ENCODE measurements around the gene LRP1B. TPM values are rescaled to one million over a fixed set of nuclear protein-coding genes. Genes with fewer than 3 reads are reported as not detected.

The LRP1B gene
- total and polyA plus RNA-seq, 8 donors: 0.03 to 1.6 (median 0.84) TPM

DNA sequence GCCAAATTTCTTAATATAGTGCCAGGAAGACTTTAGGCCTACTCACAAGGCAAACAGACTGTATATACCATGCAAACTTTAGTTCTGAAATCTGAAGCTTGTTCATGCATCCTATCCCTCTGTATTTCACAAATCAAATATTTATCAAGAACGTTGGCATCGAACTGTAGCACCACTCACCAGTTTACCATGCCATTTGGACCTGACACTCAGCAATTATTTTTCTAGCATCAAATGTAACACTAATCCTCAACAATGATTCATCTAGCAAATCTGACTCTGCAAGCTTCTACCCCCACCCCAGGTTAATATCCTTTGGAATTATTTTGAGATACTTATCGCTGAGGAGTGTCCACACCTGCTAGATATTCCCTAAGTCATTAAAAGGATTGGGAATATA lies 1506.6 kb downstream of the LRP1B start:
- Histone ChIP-seq H3K4me1 (no peaks in the 10 kb centered on the region), H3K27me3 (no peaks in the 10 kb centered on the region), H3K27ac (no peak overlapping the region), H3K36me3 (no peaks in the 10 kb centered on the region), H3K9me3 (no peaks in the 10 kb centered on the region), H3K4me3 (no peak overlapping the region)
- TF ChIP-seq, protein P1, sequence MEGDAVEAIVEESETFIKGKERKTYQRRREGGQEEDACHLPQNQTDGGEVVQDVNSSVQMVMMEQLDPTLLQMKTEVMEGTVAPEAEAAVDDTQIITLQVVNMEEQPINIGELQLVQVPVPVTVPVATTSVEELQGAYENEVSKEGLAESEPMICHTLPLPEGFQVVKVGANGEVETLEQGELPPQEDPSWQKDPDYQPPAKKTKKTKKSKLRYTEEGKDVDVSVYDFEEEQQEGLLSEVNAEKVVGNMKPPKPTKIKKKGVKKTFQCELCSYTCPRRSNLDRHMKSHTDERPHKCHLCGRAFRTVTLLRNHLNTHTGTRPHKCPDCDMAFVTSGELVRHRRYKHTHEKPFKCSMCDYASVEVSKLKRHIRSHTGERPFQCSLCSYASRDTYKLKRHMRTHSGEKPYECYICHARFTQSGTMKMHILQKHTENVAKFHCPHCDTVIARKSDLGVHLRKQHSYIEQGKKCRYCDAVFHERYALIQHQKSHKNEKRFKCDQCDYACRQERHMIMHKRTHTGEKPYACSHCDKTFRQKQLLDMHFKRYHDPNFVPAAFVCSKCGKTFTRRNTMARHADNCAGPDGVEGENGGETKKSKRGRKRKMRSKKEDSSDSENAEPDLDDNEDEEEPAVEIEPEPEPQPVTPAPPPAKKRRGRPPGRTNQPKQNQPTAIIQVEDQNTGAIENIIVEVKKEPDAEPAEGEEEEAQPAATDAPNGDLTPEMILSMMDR (IDR thresholded peaks at IDR 0.05): no peak
- DNase-seq (no peak), ATAC-seq (no peak)
- intact Hi-C loops (cut with DNase I): no loop called here

DNA sequence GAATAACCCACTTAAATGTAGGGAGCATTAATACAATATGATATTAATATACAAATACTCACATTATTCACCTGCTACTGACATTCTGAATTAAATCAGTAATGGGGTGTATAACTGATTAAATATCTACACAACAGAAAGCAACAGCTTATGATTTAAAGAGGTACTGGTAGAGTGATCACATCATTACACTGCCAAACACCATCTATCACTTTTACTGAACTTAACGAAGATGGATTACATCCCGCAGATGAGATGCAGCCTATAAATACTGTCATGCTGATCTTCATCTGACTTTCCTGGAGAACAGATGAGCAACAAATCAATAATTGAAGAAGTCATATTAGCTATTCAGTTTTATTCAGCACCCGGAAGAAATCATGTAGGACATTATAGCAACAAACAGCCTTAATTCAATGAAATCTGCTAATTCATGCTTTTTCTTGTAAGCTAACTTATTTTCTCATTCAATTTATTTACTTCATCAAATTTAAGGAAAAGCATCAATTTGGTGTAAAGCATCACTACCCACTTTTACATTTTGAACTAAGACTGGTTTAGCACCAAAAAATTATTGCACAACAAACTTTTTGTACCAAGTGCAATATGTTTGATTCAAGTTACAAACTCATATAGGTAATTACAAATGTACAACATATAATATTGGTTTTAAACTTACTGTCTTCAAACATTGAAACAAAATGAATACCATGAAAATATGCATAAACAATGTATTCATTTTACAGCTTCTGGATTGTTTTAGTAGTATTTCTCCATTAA lies 1509.0 kb downstream of the LRP1B start:
- H3K9me3 ChIP-seq: no peaks in the 10 kb centered on the region
- intact Hi-C loops (cut with DNase I): no loop called here
- H3K27me3 ChIP-seq: no peaks in the 10 kb centered on the region
- no peaks in the 10 kb centered on the region for H3K36me3 ChIP-seq
- no peak overlapping the region for H3K27ac ChIP-seq
- no peak overlapping the region for H3K4me3 ChIP-seq
- no peak for ATAC-seq
- H3K4me1 ChIP-seq: no peaks in the 10 kb centered on the region
- TF ChIP-seq, protein P1 (IDR thresholded peaks at IDR 0.05): no peak
- DNase-seq: no peak

DNA sequence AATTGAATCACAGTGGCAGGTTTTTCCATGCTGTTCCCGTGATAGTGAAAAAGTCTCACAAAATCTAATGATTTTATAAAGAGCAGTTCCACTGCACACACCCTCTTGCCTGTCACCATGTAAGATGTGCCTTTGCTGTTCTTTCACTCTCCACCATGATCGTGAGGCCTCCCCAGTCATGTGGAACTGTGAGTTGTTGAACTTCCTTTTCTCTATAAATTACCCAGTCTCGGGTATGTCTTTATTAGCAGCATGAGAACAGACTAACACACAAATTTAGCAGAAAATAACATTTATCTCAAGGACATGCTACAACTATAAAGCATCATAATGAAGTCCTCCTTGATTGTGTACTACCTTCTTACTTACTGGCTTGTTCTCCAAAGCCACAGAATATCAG lies 1526.0 kb downstream of the LRP1B start:
- no peaks in the 10 kb centered on the region for H3K36me3 ChIP-seq
- no peak for DNase-seq
- no peak for ATAC-seq
- no peak overlapping the region for H3K27ac ChIP-seq
- H3K27me3 ChIP-seq: no peaks in the 10 kb centered on the region
- TF ChIP-seq, protein P1 (IDR thresholded peaks at IDR 0.05): no peak
- H3K4me3 ChIP-seq: no peak overlapping the region
- intact Hi-C loops (cut with DNase I): no loop called here
- H3K4me1 ChIP-seq: no peaks in the 10 kb centered on the region
- no peaks in the 10 kb centered on the region for H3K9me3 ChIP-seq

DNA sequence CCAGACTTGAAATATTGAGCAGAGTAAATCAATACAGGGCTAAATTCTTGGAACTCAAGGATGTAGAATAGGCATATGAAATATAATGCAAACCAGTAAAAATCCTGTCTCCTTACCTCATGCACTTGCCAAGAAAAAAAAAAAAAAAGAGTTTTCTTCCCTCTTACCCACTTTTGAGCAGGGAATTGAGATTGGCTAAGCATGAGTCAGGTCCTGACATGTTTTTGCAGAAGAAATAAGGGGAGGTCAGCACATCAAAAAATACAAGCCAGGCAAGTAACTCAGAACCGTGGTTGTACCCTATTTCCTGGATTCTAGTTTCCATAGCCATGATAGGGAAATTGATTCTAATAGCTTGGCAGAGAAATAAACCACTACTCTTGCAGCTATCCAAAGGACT lies 1526.7 kb downstream of the LRP1B start:
- Histone ChIP-seq H3K4me3 (no peak overlapping the region), H3K27me3 (no peaks in the 10 kb centered on the region), H3K9me3 (no peaks in the 10 kb centered on the region), H3K27ac (no peak overlapping the region), H3K36me3 (no peaks in the 10 kb centered on the region), H3K4me1 (no peaks in the 10 kb centered on the region)
- TF ChIP-seq, protein P1 (IDR thresholded peaks at IDR 0.05): no peak
- ATAC-seq: no peak
- peak in 1 of 4 donors; percentile 7 for DNase-seq
- intact Hi-C loops (cut with DNase I): no loop called here

DNA sequence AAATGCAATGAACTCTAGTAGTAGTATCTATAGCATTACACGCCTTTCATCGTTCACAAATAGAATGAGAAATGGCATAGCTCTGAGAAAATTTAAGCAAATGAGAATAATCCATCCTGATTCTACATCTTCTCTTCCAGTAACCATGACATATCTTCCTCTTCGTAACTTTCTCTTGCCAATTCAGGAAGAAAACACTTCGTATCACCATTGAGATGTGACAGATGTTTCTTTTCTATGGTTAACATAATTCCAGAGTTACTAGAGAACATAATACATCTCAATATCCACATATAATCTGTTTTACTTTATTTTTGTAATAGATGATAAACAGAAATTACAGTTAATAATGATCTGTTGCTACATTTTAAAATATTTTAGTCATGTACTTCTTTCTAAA lies 1527.4 kb downstream of the LRP1B start:
- Histone ChIP-seq H3K27me3 (no peaks in the 10 kb centered on the region), H3K4me3 (no peak overlapping the region), H3K36me3 (no peaks in the 10 kb centered on the region), H3K9me3 (no peaks in the 10 kb centered on the region), H3K4me1 (no peaks in the 10 kb centered on the region), H3K27ac (no peak overlapping the region)
- intact Hi-C loops (cut with DNase I): no loop called here
- ATAC-seq (no peak), DNase-seq (peak in 2 of 4 donors; percentile 26 to 36)
- TF ChIP-seq, protein P1 (IDR thresholded peaks at IDR 0.05): no peak

Measured in left lung (tissue), 10 donors.